GM23248 (cell line): Measurements from ENCODE around the gene SERINC2. TPM values are rescaled to one million over a fixed set of nuclear protein-coding genes. Genes with fewer than 3 reads are reported as not detected.

Experiments used
- DNase-seq: peaks from one replicate; pipeline ENCODE4 v3.0.0-alpha.2; 2015
- H2AFZ ChIP-seq: fragments of 200-600 bp; sonication (generic); 2 replicates; pipeline ENCODE4 v1.6.1; 2016; ENCODE audit warnings: antibody characterized with exemption
- H3F3A ChIP-seq: fragments of 200-600 bp; sonication (generic); 2 replicates; pipeline ENCODE4 v1.6.1; 2016; ENCODE audit warnings: mild to moderate bottlenecking, antibody characterized with exemption, mixed run types; ENCODE audit not compliant: insufficient read depth
- H3K27ac ChIP-seq: fragments of 200-600 bp; sonication (generic); 2 replicates; pipeline ENCODE4 v1.5.1; 2016; ENCODE audit warnings: mild to moderate bottlenecking
- H3K27me3 ChIP-seq: fragments of 200-600 bp; sonication (generic); replicated peaks from 2 replicates; pipeline ENCODE4 v1.6.1; 2016; ENCODE audit warnings: mild to moderate bottlenecking; ENCODE audit not compliant: insufficient read depth
- H3K36me3 ChIP-seq: fragments of 200-600 bp; sonication (generic); 2 replicates; pipeline ENCODE4 v1.6.1; 2016; ENCODE audit warnings: low read depth, mild to moderate bottlenecking
- H3K4me1 ChIP-seq: fragments of 200-600 bp; sonication (generic); 2 replicates; pipeline ENCODE4 v1.6.1; 2016; ENCODE audit warnings: mild to moderate bottlenecking; ENCODE audit not compliant: insufficient read depth
- H3K4me2 ChIP-seq: fragments of 200-600 bp; sonication (generic); one replicate; pipeline ENCODE4 v1.6.1; 2016; ENCODE audit warnings: mild to moderate bottlenecking; ENCODE audit not compliant: unreplicated experiment
- H3K4me3 ChIP-seq: fragments of 200-600 bp; sonication (generic); 2 replicates; pipeline ENCODE4 v1.5.1; 2016; ENCODE audit warnings: mild to moderate bottlenecking
- H3K79me2 ChIP-seq: fragments of 200-600 bp; sonication (generic); 2 replicates; pipeline ENCODE4 v1.6.1; 2016; ENCODE audit warnings: mild to moderate bottlenecking; ENCODE audit not compliant: insufficient read depth
- H3K9ac ChIP-seq: fragments of 200-600 bp; sonication (generic); 2 replicates; pipeline ENCODE4 v1.6.1; 2016; ENCODE audit warnings: mild to moderate bottlenecking
- H3K9me2 ChIP-seq: fragments of 200-600 bp; sonication (generic); 2 replicates; pipeline ENCODE4 v1.6.1; 2016; ENCODE audit warnings: mixed run types, mild to moderate bottlenecking, moderate library complexity; ENCODE audit not compliant: insufficient read depth
- H3K9me3 ChIP-seq: fragments of 200-600 bp; sonication (generic); one replicate; pipeline ENCODE4 v1.6.1; 2017; ENCODE audit warnings: low read depth
- H4K20me1 ChIP-seq: fragments of 200-600 bp; sonication (generic); 2 replicates; pipeline ENCODE4 v1.6.0; 2016; ENCODE audit not compliant: insufficient read depth
- EZH2 ChIP-seq: fragments of 200-600 bp; sonication (generic); IDR thresholded peaks from 2 replicates; pipeline ENCODE4 v1.6.1; 2018; ENCODE audit warnings: antibody characterized with exemption, mild to moderate bottlenecking; ENCODE audit not compliant: insufficient read depth, poor library complexity, severe bottlenecking
- EZH2phosphoT487 ChIP-seq: fragments of 200-600 bp; sonication (generic); IDR thresholded peaks from 2 replicates; pipeline ENCODE4 v1.6.1; 2018; ENCODE audit warnings: antibody characterized with exemption, moderate library complexity, mild to moderate bottlenecking, low read depth; ENCODE audit not compliant: insufficient read depth
- WGBS, 2 experiments: methylation state at CpG; one replicate each; pipeline ENCODE4 v1.1.6; 2015 to 2017; ENCODE audit warnings: low lambda C conversion rate in 2 of 2, low coverage in 1 of 2; ENCODE audit errors: missing lambda C conversion rate in 2 of 2; 5-methylcytosine and 5-hydroxymethylcytosine counted together
- in situ Hi-C: fragments of 300-500 bp; cut with MboI; formaldehyde crosslinking; loops from 2 replicates; pipeline ENCODE4 v1.15.0; 2020
- polyA plus RNA-seq: library from polyadenylated mRNA; unstranded; fragments of >200 nt; fragmentation: Nextera tagmentation; extraction: Ambion mirVana; gene quantifications from 2 replicates; pipeline ENCODE4 v1.2.1, GENCODE V29; 2016
- total RNA-seq: library from RNA; depleted of rRNA; stranded (reverse); fragments of >200 nt; shearing (Covaris generic); gene quantifications from 2 replicates; pipeline ENCODE4 v1.2.3, GENCODE V29; 2014

Gene SERINC2
- total and polyA plus RNA-seq, 2 experiments from 2014 or later, result 50.9 to 96.0 TPM

DNA sequence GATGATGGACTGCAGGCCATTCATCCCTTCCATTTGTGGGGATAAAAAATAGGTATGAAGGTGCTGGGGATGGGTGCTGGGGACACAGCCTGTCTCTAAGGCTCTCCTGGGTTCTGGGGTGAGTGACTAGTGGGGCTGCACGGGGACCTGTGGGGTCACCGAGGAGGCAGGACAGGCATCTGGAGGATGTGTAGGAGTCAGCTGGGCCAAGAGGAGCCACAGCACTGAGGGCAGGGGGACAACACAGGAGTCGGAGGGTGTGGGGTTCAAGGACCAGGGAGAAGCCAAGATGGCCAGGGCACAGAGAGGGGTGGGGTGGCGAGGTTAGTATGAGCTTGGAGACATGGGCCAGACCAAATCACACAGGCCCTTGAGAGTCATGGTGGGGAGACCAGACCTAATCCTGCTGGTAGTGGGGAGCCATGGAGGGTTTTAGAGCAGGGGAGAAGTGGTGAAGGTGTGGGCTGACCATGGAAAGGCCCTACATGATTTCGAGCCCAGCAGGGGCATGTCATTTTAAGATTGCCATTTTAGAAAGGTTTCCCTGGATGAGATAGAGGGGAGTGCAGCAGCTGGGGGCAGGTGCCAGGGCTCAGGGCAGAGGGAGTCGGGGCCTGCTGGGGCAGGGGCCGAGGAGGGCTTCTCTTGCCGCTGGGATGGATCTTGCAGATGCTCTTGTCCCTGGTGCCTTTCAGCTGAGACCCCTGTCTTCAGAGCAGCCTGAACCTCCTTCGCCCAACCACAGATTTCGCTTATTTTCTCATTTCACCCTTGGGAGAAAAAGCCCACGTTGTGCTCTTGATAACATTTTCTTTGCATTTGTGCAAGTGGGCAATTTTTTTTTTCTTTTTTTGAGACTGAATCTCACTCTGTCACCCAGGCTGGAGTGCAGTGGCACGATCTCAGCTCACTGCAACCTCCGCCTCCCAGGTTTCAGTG is 22.7 kb downstream of the SERINC2 start:
- Histone ChIP-seq H3K79me2 (no peaks in the 10 kb centered on the region), H3K4me3 (no peak overlapping the region), H3F3A (no peaks in the 10 kb centered on the region), H3K9me2 (no peaks in the 10 kb centered on the region), H3K9ac (no peak overlapping the region), H3K36me3 (no peaks in the 10 kb centered on the region), H3K27ac (no peak overlapping the region), H3K9me3 (no peaks in the 10 kb centered on the region), H2AFZ (no peak overlapping the region), H3K4me1 (no peaks in the 10 kb centered on the region), H3K4me2 (no peak overlapping the region), H3K27me3 (no peaks in the 10 kb centered on the region), H4K20me1 (no peaks in the 10 kb centered on the region)
- no peak for DNase-seq
- 82 to 84% methylated on average over 10 to 13 of the region's 13 CpGs for WGBS, 2 experiments
- in situ Hi-C loops, result no loop called here
- TF ChIP-seq EZH2 (no peak), EZH2phosphoT487 (no peak)

DNA sequence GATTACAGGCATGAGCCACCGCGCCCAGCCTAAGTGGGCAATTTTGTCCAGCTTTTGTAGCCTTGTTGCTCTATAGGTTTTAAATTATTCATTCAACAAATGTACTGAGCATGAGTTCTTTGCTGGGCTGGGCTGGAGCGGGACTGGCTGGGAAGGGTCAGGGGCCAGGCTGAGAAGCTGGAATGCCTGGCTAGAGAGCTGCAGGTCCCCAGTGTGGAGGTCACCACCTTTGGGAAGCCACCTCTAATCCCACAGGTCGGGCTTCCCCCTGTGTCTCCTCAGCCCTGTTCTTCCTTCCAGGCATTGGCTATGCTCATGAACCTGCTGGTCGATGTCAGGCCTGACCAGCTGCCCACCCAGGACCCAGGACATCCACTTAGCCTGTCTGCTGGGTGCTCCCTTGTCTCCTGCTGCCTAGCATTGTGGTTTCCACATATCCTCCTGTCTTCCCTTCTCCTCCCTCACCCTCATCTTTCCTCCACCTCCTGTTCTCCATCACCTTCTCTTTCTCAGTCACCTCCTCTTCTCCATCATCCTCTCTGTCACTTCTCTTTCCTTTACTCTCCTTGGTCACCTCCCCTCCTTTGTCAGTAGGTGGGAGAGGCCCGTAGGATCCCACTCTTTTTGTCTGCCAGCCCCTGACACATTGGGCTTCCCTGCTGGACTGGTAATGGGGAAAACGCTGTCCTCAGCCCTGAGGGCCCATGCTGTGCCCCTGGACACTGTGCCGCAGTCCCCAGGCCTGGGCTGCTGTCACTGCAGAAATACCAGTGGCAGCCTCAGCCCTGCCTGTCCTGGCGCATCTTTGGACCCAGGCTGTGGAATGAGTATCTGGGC is 23.8 kb downstream of the SERINC2 start:
- DNase-seq, result no peak
- H4K20me1 ChIP-seq, result no peaks in the 10 kb centered on the region
- no peak overlapping the region for H3K4me2 ChIP-seq
- H3K27me3 ChIP-seq, result no peaks in the 10 kb centered on the region
- H3K79me2 ChIP-seq, result no peaks in the 10 kb centered on the region
- H3K36me3 ChIP-seq, result no peaks in the 10 kb centered on the region
- 67 to 78% methylated on average over 9 of the region's 9 CpGs for WGBS, 2 experiments
- H3K9me3 ChIP-seq, result no peaks in the 10 kb centered on the region
- no peak overlapping the region for H3K9ac ChIP-seq
- no peak overlapping the region for H3K4me3 ChIP-seq
- no peak overlapping the region for H3K27ac ChIP-seq
- in situ Hi-C loops, result no loop called here
- TF ChIP-seq EZH2phosphoT487 (no peak), EZH2 (no peak)
- H3K4me1 ChIP-seq, result no peaks in the 10 kb centered on the region
- no peaks in the 10 kb centered on the region for H3K9me2 ChIP-seq
- no peaks in the 10 kb centered on the region for H3F3A ChIP-seq
- H2AFZ ChIP-seq, result no peak overlapping the region

DNA sequence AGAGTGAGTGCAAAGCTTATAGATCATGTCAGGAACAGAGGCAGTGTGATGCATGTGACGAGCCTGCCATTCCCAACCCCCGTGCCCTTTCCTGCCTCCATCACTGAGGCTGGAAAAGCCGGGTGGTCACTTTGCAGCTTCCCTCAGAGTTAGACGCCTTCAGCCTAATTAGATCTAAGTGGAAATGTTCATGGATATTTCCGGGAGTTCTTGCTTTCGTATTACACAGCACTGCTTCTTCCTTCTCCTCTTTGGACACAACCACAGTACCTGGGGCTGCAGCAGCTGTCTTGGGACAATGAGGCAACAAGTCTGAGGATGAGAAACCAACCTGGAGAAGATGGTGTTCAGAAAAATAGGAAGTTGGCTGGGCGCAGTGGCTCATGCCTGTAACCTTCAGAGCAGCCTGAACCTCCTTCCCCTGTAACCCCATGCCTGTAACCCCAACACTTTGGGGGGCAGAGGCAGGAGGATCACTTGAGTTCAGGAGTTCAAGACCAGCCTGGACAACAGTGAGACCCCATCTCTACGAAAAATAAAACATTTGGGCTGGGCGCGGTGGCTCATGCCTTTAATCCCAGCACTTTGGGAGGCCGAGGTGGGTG is 24.5 kb downstream of the SERINC2 start:
- WGBS, 2 experiments, result 80 to 85% methylated on average over 11 of the region's 11 CpGs
- H4K20me1 ChIP-seq, result no peaks in the 10 kb centered on the region
- no peak overlapping the region for H2AFZ ChIP-seq
- no peaks in the 10 kb centered on the region for H3K27me3 ChIP-seq
- in situ Hi-C loops, result no loop called here
- no peaks in the 10 kb centered on the region for H3K9me3 ChIP-seq
- H3K4me3 ChIP-seq, result no peak overlapping the region
- no peak for DNase-seq
- no peak overlapping the region for H3K9ac ChIP-seq
- no peaks in the 10 kb centered on the region for H3K9me2 ChIP-seq
- no peaks in the 10 kb centered on the region for H3K36me3 ChIP-seq
- H3K27ac ChIP-seq, result no peak overlapping the region
- no peaks in the 10 kb centered on the region for H3F3A ChIP-seq
- no peaks in the 10 kb centered on the region for H3K4me1 ChIP-seq
- H3K79me2 ChIP-seq, result no peaks in the 10 kb centered on the region
- H3K4me2 ChIP-seq, result no peak overlapping the region
- TF ChIP-seq EZH2phosphoT487 (no peak), EZH2 (no peak)

DNA sequence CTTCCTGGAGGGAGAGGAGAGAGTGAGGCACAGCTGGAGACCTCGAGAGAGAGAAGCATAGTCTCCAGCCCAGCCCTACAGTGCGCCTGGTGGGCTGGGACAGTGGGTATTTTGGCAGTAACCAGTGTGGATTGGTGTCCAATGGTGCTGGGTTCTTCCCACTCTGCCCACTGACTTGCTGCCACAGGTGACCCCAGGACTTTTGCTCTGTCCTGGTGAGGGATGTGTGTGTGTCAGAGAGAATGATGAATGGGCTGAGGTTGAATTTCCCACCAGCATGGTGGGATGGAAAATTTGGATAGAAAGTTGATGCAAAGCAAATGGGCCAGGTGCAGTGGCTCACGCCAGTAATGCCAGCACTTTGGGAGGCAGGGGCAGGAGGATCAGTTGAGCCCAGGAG is 26.3 kb downstream of the SERINC2 start:
- H3F3A ChIP-seq, result no peaks in the 10 kb centered on the region
- no peaks in the 10 kb centered on the region for H3K4me1 ChIP-seq
- no peaks in the 10 kb centered on the region for H3K9me2 ChIP-seq
- no peak overlapping the region for H2AFZ ChIP-seq
- no peaks in the 10 kb centered on the region for H3K36me3 ChIP-seq
- H3K27me3 ChIP-seq, result no peaks in the 10 kb centered on the region
- 53 to 58% methylated on average over 3 of the region's 3 CpGs for WGBS, 2 experiments
- no peaks in the 10 kb centered on the region for H3K9me3 ChIP-seq
- no peak overlapping the region for H3K9ac ChIP-seq
- H3K27ac ChIP-seq, result no peak overlapping the region
- in situ Hi-C loops, result no loop called here
- H3K4me3 ChIP-seq, result no peak overlapping the region
- H3K79me2 ChIP-seq, result no peaks in the 10 kb centered on the region
- H4K20me1 ChIP-seq, result no peaks in the 10 kb centered on the region
- no peak for DNase-seq
- H3K4me2 ChIP-seq, result no peak overlapping the region
- TF ChIP-seq EZH2 (no peak), EZH2phosphoT487 (no peak)
